ENCODE measurements around the gene RORC. TPM values are rescaled to one million over a fixed set of nuclear protein-coding genes. Genes with fewer than 3 reads are reported as not detected.
"Not testable (repeated sequence)": the region's sequence is repeated elsewhere in the genome, so short reads cannot be mapped to it uniquely, and the experiment has no call there.

Gene RORC
- total RNA-seq, 2 donors from 2014 or later, result 20.5 to 27.7 TPM

DNA sequence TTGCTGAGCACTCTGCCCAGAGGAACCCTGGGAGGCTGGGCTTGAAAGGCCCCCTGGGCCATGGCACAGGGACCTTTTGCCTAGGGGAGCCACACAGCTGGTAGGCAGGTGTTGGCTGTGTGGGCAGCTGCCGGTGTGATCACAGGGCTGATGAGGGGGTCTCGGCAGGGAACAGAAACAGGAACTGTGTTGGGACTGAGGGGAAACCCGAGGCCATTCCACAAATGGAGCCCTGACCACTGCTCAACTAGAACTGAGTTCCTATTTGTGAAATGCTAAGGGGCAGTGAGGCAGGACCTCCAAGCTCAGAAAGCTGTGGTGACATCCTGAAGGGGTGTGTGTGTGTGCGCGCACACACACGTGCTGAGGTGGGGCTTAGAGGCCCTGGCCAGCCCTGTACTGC lies 28.3 kb upstream of the RORC start:
- H3K9me3 ChIP-seq, result no peaks in the 10 kb centered on the region
- H3K27ac ChIP-seq, result no peak overlapping the region
- H3K4me3 ChIP-seq, result no peak overlapping the region
- TF ChIP-seq, protein P1, sequence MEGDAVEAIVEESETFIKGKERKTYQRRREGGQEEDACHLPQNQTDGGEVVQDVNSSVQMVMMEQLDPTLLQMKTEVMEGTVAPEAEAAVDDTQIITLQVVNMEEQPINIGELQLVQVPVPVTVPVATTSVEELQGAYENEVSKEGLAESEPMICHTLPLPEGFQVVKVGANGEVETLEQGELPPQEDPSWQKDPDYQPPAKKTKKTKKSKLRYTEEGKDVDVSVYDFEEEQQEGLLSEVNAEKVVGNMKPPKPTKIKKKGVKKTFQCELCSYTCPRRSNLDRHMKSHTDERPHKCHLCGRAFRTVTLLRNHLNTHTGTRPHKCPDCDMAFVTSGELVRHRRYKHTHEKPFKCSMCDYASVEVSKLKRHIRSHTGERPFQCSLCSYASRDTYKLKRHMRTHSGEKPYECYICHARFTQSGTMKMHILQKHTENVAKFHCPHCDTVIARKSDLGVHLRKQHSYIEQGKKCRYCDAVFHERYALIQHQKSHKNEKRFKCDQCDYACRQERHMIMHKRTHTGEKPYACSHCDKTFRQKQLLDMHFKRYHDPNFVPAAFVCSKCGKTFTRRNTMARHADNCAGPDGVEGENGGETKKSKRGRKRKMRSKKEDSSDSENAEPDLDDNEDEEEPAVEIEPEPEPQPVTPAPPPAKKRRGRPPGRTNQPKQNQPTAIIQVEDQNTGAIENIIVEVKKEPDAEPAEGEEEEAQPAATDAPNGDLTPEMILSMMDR (IDR thresholded peaks at IDR 0.05), result no peak
- H3K27me3 ChIP-seq, result no peaks in the 10 kb centered on the region
- no peaks in the 10 kb centered on the region for H3K4me1 ChIP-seq
- H3K9ac ChIP-seq (ENCODE audit: low read depth in 2 of 2, low read length in 2 of 2), result no peak overlapping the region
- DNase-seq, result no peak
- intact Hi-C loops (cut with DNase I), result no loop called here
- H3K36me3 ChIP-seq, result no peaks in the 10 kb centered on the region

- Histone ChIP-seq H3K9me3 (no peaks in the 10 kb centered on the region), H3K4me3 (no peak overlapping the region), H3K27me3 (no peaks in the 10 kb centered on the region), H3K27ac (no peak overlapping the region), H3K9ac (ENCODE audit: low read depth in 2 of 2, low read length in 2 of 2) (no peak overlapping the region), H3K36me3 (no peaks in the 10 kb centered on the region), H3K4me1 (no peaks in the 10 kb centered on the region)
- TF ChIP-seq, protein P1 (IDR thresholded peaks at IDR 0.05), result no peak
- no peak for DNase-seq
- intact Hi-C loops (cut with DNase I), result no loop called here
Measured at GRCh38 chr1:151858886-151859665, 27.5 kb upstream of the RORC start.

- H3K4me1 ChIP-seq, result no peaks in the 10 kb centered on the region
- no peak for DNase-seq
- H3K4me3 ChIP-seq, result no peak overlapping the region
- intact Hi-C loops (cut with DNase I), result no loop called here
- TF ChIP-seq, protein P1 (IDR thresholded peaks at IDR 0.05), result no peak
- H3K36me3 ChIP-seq, result no peaks in the 10 kb centered on the region
- no peaks in the 10 kb centered on the region for H3K27me3 ChIP-seq
- no peaks in the 10 kb centered on the region for H3K9me3 ChIP-seq
- H3K27ac ChIP-seq, result no peak overlapping the region
- no peak overlapping the region for H3K9ac ChIP-seq (ENCODE audit: low read depth in 2 of 2, low read length in 2 of 2)
Measured at GRCh38 chr1:151858030-151858746, 26.6 kb upstream of the RORC start.

- no peak for DNase-seq
- intact Hi-C loops (cut with DNase I), result no loop called here
- TF ChIP-seq, protein P1 (IDR thresholded peaks at IDR 0.05), result no peak
- Histone ChIP-seq H3K4me3 (no peak overlapping the region), H3K9ac (ENCODE audit: low read depth in 2 of 2, low read length in 2 of 2) (no peak overlapping the region), H3K36me3 (no peaks in the 10 kb centered on the region), H3K4me1 (no peaks in the 10 kb centered on the region), H3K27me3 (no peaks in the 10 kb centered on the region), H3K27ac (no peak overlapping the region), H3K9me3 (no peaks in the 10 kb centered on the region)
Measured at GRCh38 chr1:151855933-151856332, 24.3 kb upstream of the RORC start.

- DNase-seq; intact Hi-C loops (cut with DNase I); H3K9ac ChIP-seq (ENCODE audit: low read depth in 2 of 2, low read length in 2 of 2); H3K9me3 ChIP-seq; H3K36me3 ChIP-seq; H3K27ac ChIP-seq; H3K4me1 ChIP-seq; H3K4me3 ChIP-seq; H3K27me3 ChIP-seq: not testable (repeated sequence)
Measured at GRCh38 chr1:151855516-151855915, 23.9 kb upstream of the RORC start.

DNA sequence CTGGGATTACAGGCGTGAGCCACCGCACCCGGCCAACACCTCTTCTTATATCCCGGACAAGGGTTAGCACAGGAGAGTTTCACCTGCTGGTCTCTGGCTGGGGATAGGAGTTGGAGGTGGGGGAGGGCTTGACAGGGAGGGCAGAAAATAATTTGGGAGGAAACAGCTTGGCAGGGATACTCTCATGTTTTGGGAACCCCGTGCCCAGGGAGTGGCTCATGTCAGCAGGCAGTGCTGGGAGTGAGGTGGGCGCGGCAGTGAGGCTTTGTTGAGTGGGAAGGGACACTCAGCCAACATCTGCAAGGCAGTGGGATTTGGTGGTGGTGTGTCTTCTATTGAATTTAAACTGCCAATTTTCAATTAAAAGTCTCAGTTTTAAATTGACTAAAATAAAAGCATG lies 23.1 kb upstream of the RORC start:
- H3K4me3 ChIP-seq, result no peak overlapping the region
- H3K9me3 ChIP-seq, result no peaks in the 10 kb centered on the region
- H3K27me3 ChIP-seq, result no peaks in the 10 kb centered on the region
- TF ChIP-seq, protein P1 (IDR thresholded peaks at IDR 0.05), result no peak
- DNase-seq, result no peak
- no peak overlapping the region for H3K9ac ChIP-seq (ENCODE audit: low read depth in 2 of 2, low read length in 2 of 2)
- H3K4me1 ChIP-seq, result no peaks in the 10 kb centered on the region
- H3K36me3 ChIP-seq, result no peaks in the 10 kb centered on the region
- intact Hi-C loops (cut with DNase I), result no loop called here
- H3K27ac ChIP-seq, result no peak overlapping the region

Data from colonic mucosa (tissue), 4 donors.